NCI-H1417 (cell line): Measurements from ENCODE around the gene RRAS2.
"Not testable (repeated sequence)": the region's sequence is repeated elsewhere in the genome, so short reads cannot be mapped to it uniquely, and the experiment has no call there.

Experiments used
- DNase-seq, 3 experiments: peaks; one replicate each; lab custom pipeline; 2025; lab: John Stamatoyannopoulos, UW

The RRAS2 gene

GRCh38 chr11:14358729-14359439, at the start of gene RRAS2:
Gene RRAS2 (minus strand): TSS chr11:14359183. CDS start chr11:14358870, 313 bp downstream.
- DNase-seq = peak; percentile 76 to 79 (median 78)

DNA sequence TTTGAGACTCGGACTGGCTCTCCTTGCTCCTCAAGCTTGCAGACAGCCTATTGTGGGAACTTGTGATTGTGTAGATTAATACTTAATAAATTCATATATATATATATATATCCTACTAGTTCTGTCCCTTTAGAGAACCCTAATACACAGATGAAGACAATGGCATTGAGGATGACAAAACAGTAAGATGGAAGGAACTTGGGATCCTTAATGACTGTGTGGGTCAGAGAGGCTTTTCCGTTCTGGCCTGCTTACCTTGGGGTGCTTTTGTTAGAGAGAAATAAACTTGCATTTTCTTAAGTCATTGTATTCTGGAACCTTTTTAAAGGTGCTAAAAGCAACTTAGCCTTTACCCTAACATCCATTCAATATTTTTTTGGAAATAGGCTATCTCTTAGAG, 49.6 kb upstream of the RRAS2 start:
- DNase-seq = no peak

DNA sequence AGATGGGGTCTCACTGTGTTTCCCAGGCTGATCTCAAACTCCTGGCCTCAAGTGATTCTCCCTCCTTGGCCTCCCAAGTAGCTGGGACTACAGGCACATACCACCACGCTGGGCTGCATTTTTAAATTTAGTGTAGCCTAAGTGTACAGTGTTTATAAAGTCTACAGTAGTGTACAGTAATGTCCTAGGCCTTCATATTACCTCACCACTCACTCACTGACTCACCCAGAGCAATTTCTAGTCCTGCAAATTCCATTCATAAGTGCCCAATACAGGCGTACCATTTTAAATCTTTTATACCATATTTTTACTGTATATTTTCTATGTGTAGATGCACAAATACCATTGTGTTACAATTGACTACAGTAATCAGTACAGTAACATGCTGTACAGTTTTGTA, 47.1 kb upstream of the RRAS2 start:
- DNase-seq = not testable (repeated sequence)

- DNase-seq = not testable (repeated sequence)
These were observed 44.5 kb upstream of the RRAS2 start for GRCh38 chr11:14403528-14403927.

- DNase-seq = no peak
These were observed 40.1 kb upstream of the RRAS2 start for GRCh38 chr11:14399087-14399486.

DNA sequence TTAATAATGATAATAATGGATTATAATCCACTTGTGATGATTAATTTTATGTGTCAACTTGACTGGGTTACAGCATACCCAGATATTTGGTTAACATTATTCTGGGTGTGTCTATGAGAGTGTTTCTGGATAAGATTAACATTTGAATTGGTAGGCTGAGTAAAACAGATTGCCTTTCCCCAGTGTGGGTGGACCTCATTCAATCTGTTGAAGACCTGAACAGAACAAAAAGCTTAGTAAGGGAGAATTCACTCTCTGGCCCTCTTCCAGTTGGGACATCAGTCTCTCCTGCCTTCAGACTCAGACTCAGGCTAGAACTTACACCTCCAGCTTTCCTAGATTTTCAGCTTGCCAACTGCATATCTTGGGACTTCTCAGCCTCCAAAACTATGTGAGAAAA, 37.3 kb upstream of the RRAS2 start:
- DNase-seq = no peak

DNA sequence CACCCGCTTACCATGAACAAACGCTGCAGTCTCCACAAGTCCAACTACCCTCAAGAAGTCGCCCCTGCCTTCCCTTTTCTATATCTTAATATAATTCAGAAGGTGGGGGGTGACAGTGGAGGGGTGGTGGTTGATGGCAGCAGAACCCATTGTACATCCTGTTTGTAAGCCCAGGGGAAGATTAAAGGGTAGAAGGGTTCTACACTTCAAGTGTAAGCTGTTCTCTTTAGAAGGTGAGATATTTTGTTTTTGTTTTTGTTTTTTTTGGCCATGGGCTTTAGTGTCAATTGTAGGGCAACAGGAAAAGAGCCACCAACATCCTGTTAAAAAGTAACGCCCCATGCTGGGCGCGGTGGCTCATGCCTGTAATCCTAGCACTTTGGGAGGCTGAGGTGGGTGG, 34.9 kb upstream of the RRAS2 start:
- DNase-seq = no peak

- no peak for DNase-seq
These were observed 34.1 kb upstream of the RRAS2 start for GRCh38 chr11:14393129-14393528.

GRCh38 chr11:14390669-14391068, 31.7 kb upstream of the RRAS2 start:
- DNase-seq = no peak

GRCh38 chr11:14388352-14388751, 29.4 kb upstream of the RRAS2 start:
- DNase-seq = no peak

- DNase-seq = peak; percentile 22 to 84 (median 56)
These were observed 28.0 kb upstream of the RRAS2 start for GRCh38 chr11:14386895-14387480.

DNA sequence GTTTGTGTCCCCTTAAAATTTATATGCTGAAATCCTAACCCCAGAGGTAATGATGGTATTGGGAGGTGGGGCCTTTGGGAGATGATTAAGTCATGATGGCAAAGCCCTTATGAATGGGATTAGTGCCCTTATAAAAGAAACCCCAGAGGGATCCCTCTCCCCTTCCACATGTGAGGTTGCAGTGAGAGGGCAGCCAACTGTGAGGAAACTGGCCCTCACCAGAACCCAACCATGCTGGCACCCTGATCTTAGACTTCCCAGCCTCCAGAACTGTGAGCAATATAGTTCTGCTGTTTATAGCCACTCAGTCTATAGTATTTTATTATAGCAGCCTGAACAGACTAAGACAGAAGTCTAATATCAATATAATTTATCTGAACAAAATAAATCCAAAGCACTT, 27.1 kb upstream of the RRAS2 start:
- DNase-seq = no peak

DNA sequence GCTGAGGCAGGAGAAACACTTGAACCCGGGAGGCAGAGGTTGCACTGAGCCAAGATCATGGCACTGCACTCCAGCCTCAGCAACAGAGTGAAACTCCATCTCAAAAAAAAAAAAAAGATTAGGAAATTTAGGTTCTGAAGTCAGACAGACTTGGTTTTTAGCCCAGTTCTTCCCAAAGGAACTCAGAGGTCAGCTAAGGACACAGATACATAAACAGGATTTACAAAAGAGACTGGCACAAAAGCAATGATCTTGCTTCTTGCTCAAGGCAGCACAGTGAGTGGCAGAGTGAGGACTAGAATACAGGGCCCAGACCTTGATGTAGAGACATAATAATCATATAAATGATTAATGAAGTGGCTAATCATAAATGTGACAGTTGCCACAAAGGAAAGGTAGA, 25.4 kb upstream of the RRAS2 start:
- DNase-seq = no peak

DNA sequence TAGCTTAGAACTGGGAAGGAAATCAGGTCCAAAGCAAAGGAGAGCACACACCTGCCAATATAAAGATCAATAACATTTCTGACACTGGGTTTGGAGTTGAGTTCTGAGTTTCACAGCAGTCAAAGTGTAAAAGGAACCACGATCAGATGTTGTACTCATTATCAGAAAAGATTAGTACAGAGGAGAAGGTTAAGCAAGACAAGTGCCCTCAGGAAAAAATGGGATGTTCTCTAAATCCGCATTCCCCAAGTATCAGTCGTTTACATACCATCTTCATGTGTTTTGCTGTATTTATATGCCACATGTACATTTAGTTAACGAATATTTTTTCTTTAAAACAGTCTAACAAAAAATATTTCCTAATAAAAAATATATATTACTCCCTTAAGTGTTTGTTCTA, 23.0 kb upstream of the RRAS2 start:
- DNase-seq = no peak

DNA sequence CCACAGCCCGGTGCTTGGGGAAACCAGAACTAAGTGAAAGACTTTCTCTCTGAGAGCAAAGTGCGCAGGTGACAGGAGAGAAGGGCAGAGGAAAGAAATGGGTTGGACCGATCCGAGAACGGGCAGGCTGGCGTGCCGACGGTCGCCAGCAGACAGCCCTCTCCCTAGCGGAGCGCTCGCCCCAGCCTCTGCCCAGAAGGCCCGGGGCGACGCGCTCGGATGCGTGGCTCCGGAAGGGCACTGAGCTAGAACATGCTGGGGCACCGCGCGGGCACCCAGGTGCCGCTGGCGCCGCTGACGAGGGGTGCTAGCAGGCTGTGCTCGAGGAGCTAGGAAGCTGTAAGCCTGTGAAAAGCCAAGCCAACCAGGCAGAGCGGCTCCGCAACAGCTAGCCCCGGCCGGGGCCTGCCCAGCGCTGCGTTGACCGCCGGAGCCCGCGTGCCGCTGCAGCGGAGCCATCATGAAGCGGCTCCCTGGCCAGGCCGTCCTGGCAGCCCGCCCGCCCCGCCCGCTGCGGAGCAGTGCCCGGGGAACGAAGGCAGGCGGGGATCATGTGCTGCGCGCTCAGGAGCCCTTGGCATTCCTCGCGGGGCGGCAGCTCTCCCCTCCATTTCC, 22.1 kb upstream of the RRAS2 start:
- DNase-seq = peak; percentile 54 to 77 (median 72)

DNA sequence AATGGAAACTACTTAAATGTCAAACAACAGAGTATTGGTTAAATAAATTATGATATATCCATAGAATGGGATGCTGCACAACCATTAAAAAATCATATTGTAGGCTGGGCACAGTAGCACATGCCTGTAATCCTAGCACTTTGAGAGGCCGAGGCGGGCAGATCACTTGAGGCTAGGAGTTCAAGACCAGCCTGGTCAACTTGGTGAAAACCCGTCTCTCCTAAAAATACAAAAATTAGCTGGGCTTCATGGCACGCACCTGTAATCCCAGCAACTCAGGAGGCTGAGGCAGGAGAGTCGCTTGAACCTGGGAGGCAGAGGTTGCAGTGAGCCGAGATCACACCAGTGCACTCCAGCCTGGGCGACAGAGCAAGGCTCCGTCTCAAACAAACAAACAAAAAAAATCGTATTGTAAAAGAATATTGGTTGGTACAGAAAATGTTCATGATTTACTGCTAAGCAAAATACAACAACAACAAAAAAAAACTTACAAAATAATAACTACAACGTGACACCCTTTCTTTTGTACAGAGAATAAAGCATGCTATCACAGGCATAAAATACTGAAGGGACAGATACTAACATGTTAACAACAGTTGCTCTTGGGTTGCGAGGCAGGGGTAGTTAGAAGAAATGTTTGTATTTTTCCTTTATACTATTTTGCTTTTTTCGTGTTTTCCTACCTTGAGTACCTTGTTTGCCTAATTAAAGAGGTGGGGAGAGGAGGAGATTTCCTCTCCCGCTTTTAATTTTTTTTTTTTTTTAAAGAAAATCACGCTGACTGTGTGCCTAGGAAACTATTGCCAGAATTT, 21.3 kb upstream of the RRAS2 start:
- no peak for DNase-seq

DNA sequence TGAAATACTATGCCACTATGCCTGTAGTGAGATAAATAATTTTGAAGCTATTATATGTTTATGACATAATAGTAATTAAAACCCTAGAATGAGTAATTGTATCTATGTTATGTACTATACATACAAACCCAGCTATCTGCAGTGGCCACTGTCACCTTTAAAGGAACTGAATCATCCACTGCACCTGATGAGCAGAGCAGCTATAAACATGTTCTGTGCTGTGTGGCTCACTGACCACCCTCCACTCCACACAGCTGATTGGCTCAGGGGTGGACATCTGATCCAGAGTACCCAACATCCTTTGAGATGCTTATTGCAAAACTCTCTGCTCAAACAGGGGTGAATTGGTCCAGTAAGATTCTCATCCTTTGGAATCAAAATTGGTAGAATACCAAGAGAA, 19.2 kb upstream of the RRAS2 start:
- no peak for DNase-seq

GRCh38 chr11:14376920-14377319, 17.9 kb upstream of the RRAS2 start:
- DNase-seq = no peak

- no peak for DNase-seq
These were observed 16.2 kb upstream of the RRAS2 start for GRCh38 chr11:14374922-14375830.

- no peak for DNase-seq
These were observed 15.1 kb upstream of the RRAS2 start for GRCh38 chr11:14373941-14374646.

- no peak for DNase-seq
These were observed 13.0 kb upstream of the RRAS2 start for GRCh38 chr11:14372011-14372410.
